Tibial artery (tissue), 4 donors: ENCODE measurements around the gene IPO5.
A peak's percentile ranks its signal among the peaks of the same experiment; 100 is the strongest.

Experiments
- DNase-seq, 2 donors: peaks; one replicate each; pipeline ENCODE4 v3.0.0-alpha.2; 2019
- H3K27ac ChIP-seq, 2 donors: fragments of 200-600 bp; sonication (generic) in 1 of 2; 1 replicate in 1 of 2; 2 replicates in 1 of 2; pipeline ENCODE4 v1.5.1; 2018 to 2019; ENCODE audit warnings: mild to moderate bottlenecking in 1 of 2
- H3K27me3 ChIP-seq, 2 donors: fragments of 200-600 bp; sonication (generic) in 1 of 2; one replicate each; pipeline versions ENCODE4 v1.5.1 to v1.6.0; 2016 to 2019
- H3K36me3 ChIP-seq, 3 donors: fragments of 200-600 bp; sonication (generic) in 2 of 3; one replicate each; pipeline ENCODE4 v1.5.1; 2016 to 2019; ENCODE audit warnings: mild to moderate bottlenecking in 2 of 3
- H3K4me1 ChIP-seq, 4 donors: fragments of 200-600 bp; sonication (generic) in 2 of 4; 1 replicate in 3 of 4; 2 replicates in 1 of 4; pipeline ENCODE4 v1.5.1; 2016 to 2019
- H3K4me3 ChIP-seq, 2 donors: fragments of 200-600 bp; sonication (generic) in 1 of 2; 1 replicate in 1 of 2; 2 replicates in 1 of 2; pipeline ENCODE4 v1.5.1; 2018 to 2019; ENCODE audit warnings: mild to moderate bottlenecking in 2 of 2
- H3K9me3 ChIP-seq, 3 donors: fragments of 200-600 bp; sonication (generic) in 1 of 3; one replicate each; pipeline ENCODE4 v1.5.1; 2016 to 2019
- CTCF ChIP-seq, 2 experiments: fragments of 200-600 bp in 1 of 2; fragments of 450-650 bp in 1 of 2; IDR thresholded peaks; one replicate each; pipeline ENCODE4 v1.5.1; 2017 to 2019; ENCODE audit warnings: antibody characterized with exemption in 2 of 2, mild to moderate bottlenecking in 1 of 2, moderate library complexity in 1 of 2
- intact Hi-C: fragments of 100-400 bp; cut with DNase I; formaldehyde crosslinking; loops from one replicate; pipeline ENCODE4 v1.15.0; 2023; ENCODE audit warnings: low total_unique reads

Gene IPO5

GRCh38 chr13:97971519-97971918 is 18.0 kb downstream of the IPO5 start:
- intact Hi-C loops, result loop anchor here (10.0 kb wide), 1 partner anchor 117 kb away; no protein-coding TSS in a partner anchor
- Histone ChIP-seq H3K4me1 (peaks cover 0 to 9% (median 3%) of the 10 kb centered on the region in 4 donors), H3K27ac (no peak overlapping the region), H3K36me3 (no peaks in the 10 kb centered on the region), H3K27me3 (no peaks in the 10 kb centered on the region), H3K4me3 (no peak overlapping the region), H3K9me3 (no peaks in the 10 kb centered on the region)
- no peak for TF ChIP-seq CTCF (IDR thresholded peaks at IDR 0.05)
- no peak for DNase-seq

GRCh38 chr13:97974773-97975172 is 21.3 kb downstream of the IPO5 start:
- intact Hi-C loops, result loop anchor here (5.0 to 10.0 kb wide), 2 partner anchors 120 to 542 kb away; partner anchors contain the start of gene RAP2A
- Histone ChIP-seq H3K4me3 (peak overlapping the region; percentile 80 to 96), H3K27ac (peak overlapping the region in 1 of 2 donors; percentile 94), H3K9me3 (no peaks in the 10 kb centered on the region), H3K4me1 (peaks cover 0 to 35% (median 12%) of the 10 kb centered on the region in 4 donors), H3K27me3 (no peaks in the 10 kb centered on the region), H3K36me3 (no peaks in the 10 kb centered on the region)
- TF ChIP-seq CTCF (IDR thresholded peaks at IDR 0.05), result no peak
- no peak for DNase-seq

- TF ChIP-seq CTCF (IDR thresholded peaks at IDR 0.05), result no peak
- no peaks in the 10 kb centered on the region for H3K36me3 ChIP-seq
- intact Hi-C loops, result loop anchor here (5.0 to 10.0 kb wide), 2 partner anchors 121 to 543 kb away; partner anchors contain the start of gene RAP2A
- no peaks in the 10 kb centered on the region for H3K9me3 ChIP-seq
- H3K27me3 ChIP-seq, result no peaks in the 10 kb centered on the region
- peaks cover 0 to 40% (median 12%) of the 10 kb centered on the region in 4 donors for H3K4me1 ChIP-seq
- DNase-seq, result no peak
- H3K4me3 ChIP-seq, result peak overlapping the region; percentile 80 to 96
- peak overlapping the region; percentile 94 to 97 for H3K27ac ChIP-seq
Measured at GRCh38 chr13:97975280-97975847, 21.9 kb downstream of the IPO5 start.

- peak; percentile 85 to 93 for DNase-seq
- Histone ChIP-seq H3K36me3 (no peaks in the 10 kb centered on the region), H3K27ac (peak overlapping the region; percentile 94 to 97), H3K4me1 (peaks cover 0 to 40% (median 12%) of the 10 kb centered on the region in 4 donors), H3K27me3 (no peaks in the 10 kb centered on the region), H3K9me3 (no peaks in the 10 kb centered on the region), H3K4me3 (peak overlapping the region; percentile 80 to 96)
- intact Hi-C loops, result loop anchor here (5.0 to 10.0 kb wide), 2 partner anchors 121 to 544 kb away; partner anchors contain the start of gene RAP2A
- TF ChIP-seq CTCF (IDR thresholded peaks at IDR 0.05), result no peak
Measured at GRCh38 chr13:97975848-97976609, 22.6 kb downstream of the IPO5 start.

GRCh38 chr13:97976610-97977521 is 23.4 kb downstream of the IPO5 start:
- no peaks in the 10 kb centered on the region for H3K36me3 ChIP-seq
- H3K9me3 ChIP-seq, result no peaks in the 10 kb centered on the region
- no peak for DNase-seq
- peaks cover 0 to 46% (median 12%) of the 10 kb centered on the region in 4 donors for H3K4me1 ChIP-seq
- no peaks in the 10 kb centered on the region for H3K27me3 ChIP-seq
- H3K4me3 ChIP-seq, result peak overlapping the region; percentile 80 to 96
- TF ChIP-seq CTCF (IDR thresholded peaks at IDR 0.05), result no peak
- peak overlapping the region; percentile 94 to 97 for H3K27ac ChIP-seq
- intact Hi-C loops, result loop anchor here (5.0 to 10.0 kb wide), 2 partner anchors 122 to 545 kb away; partner anchors contain the start of gene RAP2A
